HCT116 (cell line): ENCODE results near the gene C9orf50. TPM values are rescaled to one million over a fixed set of nuclear protein-coding genes. Genes with fewer than 3 reads are reported as not detected.

Experiments used
- ATAC-seq: fragments of 200-7000 bp; cut with Tn5 transposase; 2 replicates; pipeline ENCODE4 v1.9.1; 2020; ENCODE audit warnings: mild to moderate bottlenecking, moderate library complexity
- BruUV-seq: library from RNA; stranded (reverse); fragments of 400-500 nt; replicated peaks from 2 replicates; lab custom pipeline; 2021; lab: Mats Ljungman, UMichigan
- CTCF ChIA-PET: fragments of 300-600 bp; sonication (Branson Sonifier 250); formaldehyde crosslinking; loops from one replicate; lab custom pipeline; 2021; ENCODE audit warnings: antibody characterized with exemption; lab: Charles Lee
- POLR2A ChIA-PET: fragments of 300-600, 350-600 bp; sonication (Branson Sonifier 250); formaldehyde crosslinking; loops from one replicate; lab custom pipeline; 2021; ENCODE audit warnings: antibody characterized with exemption; lab: Charles Lee
- RAD21 ChIA-PET, 2 experiments: fragments of 300-600 bp; sonication (Branson Sonifier 250); formaldehyde crosslinking; loops; one replicate each; lab custom pipeline; 2023; ENCODE audit warnings: low total read pairs in 2 of 2; ENCODE audit not compliant: uncharacterized antibody in 2 of 2, unreplicated experiment in 2 of 2, low non-redundant PET in 1 of 2; lab: Charles Lee
- DNase-seq: peaks from one replicate; pipeline ENCODE4 v3.0.0-alpha.2; 2010; ENCODE audit warnings: low read depth, low spot score
- H2AFZ ChIP-seq: fragments of 200-600 bp; shearing (Covaris generic), sonication (generic); 2 replicates; pipeline ENCODE4 v1.6.1; 2017; ENCODE audit warnings: low read depth, mixed run types, mixed read lengths, antibody characterized with exemption, low read length; ENCODE audit not compliant: poor library complexity, severe bottlenecking
- H3K27ac ChIP-seq: 2 replicates; pipeline ENCODE4 v1.5.1; 2012; ENCODE audit warnings: low read depth, low read length
- H3K27me3 ChIP-seq: fragments of 200-600 bp; sonication (generic); 2 replicates; pipeline ENCODE4 v1.6.1; 2016; ENCODE audit warnings: mixed run types, low read length, mixed read lengths; ENCODE audit not compliant: insufficient read depth
- H3K36me3 ChIP-seq, 2 experiments: fragments of 200-500 bp in 1 of 2; fragments of 200-600 bp in 1 of 2; sonication (Bioruptor generic) in 1 of 2; sonication (generic) in 1 of 2; 2 replicates each; pipeline versions ENCODE4 v1.5.1 to v1.6.1; 2014 to 2016; ENCODE audit warnings: low read length in 2 of 2, inconsistent platforms in 1 of 2, mixed read lengths in 1 of 2, mixed run types in 1 of 2; ENCODE audit not compliant: insufficient read depth in 2 of 2, control insufficient read depth in 1 of 2
- H3K4me1 ChIP-seq, 2 experiments: fragments of 200-600 bp in 1 of 2; sonication (generic) in 1 of 2; 2 replicates each; pipeline versions ENCODE4 v1.5.1 to v1.6.1; 2012 to 2017; ENCODE audit warnings: low read length in 2 of 2, inconsistent platforms in 1 of 2, mild to moderate bottlenecking in 1 of 2, mixed read lengths in 1 of 2, mixed run types in 1 of 2, moderate library complexity in 1 of 2; ENCODE audit not compliant: insufficient read depth in 2 of 2, control insufficient read depth in 1 of 2
- H3K4me2 ChIP-seq: fragments of 200-600 bp; sonication (generic); 2 replicates; pipeline ENCODE4 v1.6.1; 2017; ENCODE audit warnings: mixed run types, low read length, mixed read lengths
- H3K4me3 ChIP-seq, 2 experiments: fragments of 200-600 bp in 1 of 2; sonication (generic) in 1 of 2; replicated peaks in 1 of 2; 2 replicates each; pipeline ENCODE4 v1.5.1; 2011 to 2016; ENCODE audit warnings: low read length in 2 of 2, control low read depth in 1 of 2, low read depth in 1 of 2, mild to moderate bottlenecking in 1 of 2, mixed read lengths in 1 of 2, mixed run types in 1 of 2
- H3K79me2 ChIP-seq: fragments of 200-600 bp; sonication (generic); 2 replicates; pipeline ENCODE4 v1.6.1; 2017; ENCODE audit warnings: mild to moderate bottlenecking, mixed run types, low read length, moderate library complexity, mixed read lengths; ENCODE audit not compliant: insufficient read depth
- H3K9ac ChIP-seq: fragments of 200-600 bp; sonication (generic); 2 replicates; pipeline ENCODE4 v1.6.1; 2016; ENCODE audit warnings: low read length, mixed read lengths
- H3K9me2 ChIP-seq: fragments of 200-600 bp; sonication (generic), shearing (Covaris generic); 2 replicates; pipeline ENCODE4 v1.6.1; 2017; ENCODE audit warnings: mixed run types, mild to moderate bottlenecking, moderate library complexity; ENCODE audit not compliant: insufficient read depth
- H3K9me3 ChIP-seq, 2 experiments: fragments of 200-500 bp in 1 of 2; fragments of 200-600 bp in 1 of 2; sonication (Bioruptor generic) in 1 of 2; sonication (generic) in 1 of 2; 2 replicates each; pipeline ENCODE4 v1.6.1; 2014 to 2017; ENCODE audit warnings: low read length in 2 of 2, mixed read lengths in 2 of 2, inconsistent platforms in 1 of 2, low read depth in 1 of 2, mild to moderate bottlenecking in 1 of 2, mixed run types in 1 of 2, moderate library complexity in 1 of 2; ENCODE audit not compliant: control insufficient read depth in 1 of 2, insufficient read depth in 1 of 2
- H4K20me1 ChIP-seq: fragments of 200-600 bp; sonication (generic), shearing (Covaris generic); 2 replicates; pipeline ENCODE4 v1.6.1; 2017; ENCODE audit warnings: mixed run types, mild to moderate bottlenecking, moderate library complexity; ENCODE audit not compliant: insufficient read depth
- CBX3 ChIP-seq: IDR thresholded peaks from 2 replicates; pipeline ENCODE4 v1.6.1; 2012; ENCODE audit warnings: low read depth
- EGR1 ChIP-seq: IDR thresholded peaks from 2 replicates; pipeline ENCODE4 v1.6.1; 2012; ENCODE audit warnings: low read depth
- ELF1 ChIP-seq: IDR thresholded peaks from 2 replicates; pipeline ENCODE4 v1.6.1; 2012; ENCODE audit warnings: low read depth, borderline replicate concordance
- FOSL1 ChIP-seq: IDR thresholded peaks from 2 replicates; pipeline ENCODE4 v1.6.1; 2012; ENCODE audit warnings: low read depth
- RAD21 ChIP-seq: IDR thresholded peaks from 2 replicates; pipeline ENCODE4 v1.6.1; 2012; ENCODE audit warnings: low read depth, mild to moderate bottlenecking
- SRF ChIP-seq: IDR thresholded peaks from 2 replicates; pipeline ENCODE4 v1.6.1; 2012; ENCODE audit warnings: low read depth
- YY1 ChIP-seq: IDR thresholded peaks from 2 replicates; pipeline ENCODE4 v1.6.1; 2011; ENCODE audit warnings: low read length, low read depth, moderate library complexity, mild to moderate bottlenecking; ENCODE audit not compliant: insufficient replicate concordance; ENCODE audit errors: extremely low read depth
- ZFX ChIP-seq: fragments of 450-650 bp; IDR thresholded peaks from 2 replicates; pipeline ENCODE4 v1.6.1; 2017
- intact Hi-C: fragments of 100-400 bp; cut with micrococcal nuclease; formaldehyde crosslinking; loops from 2 replicates; pipeline ENCODE4 v1.10.0; 2022
- total RNA-seq: library from RNA; stranded (reverse); gene quantifications from one replicate; pipeline ENCODE4 v1.2.1, GENCODE V29; 2021; ENCODE audit not compliant: unreplicated experiment
- TF ChIP-seq, protein P1 (sequence below): IDR thresholded peaks from 2 replicates; pipeline ENCODE4 v1.6.1; 2012
- TF ChIP-seq, protein P2 (sequence below): IDR thresholded peaks from 2 replicates; pipeline ENCODE4 v1.6.1; 2012; ENCODE audit warnings: low read depth

The C9orf50 gene
- total RNA-seq, 1 experiment from 2014 or later, result not detected

DNA sequence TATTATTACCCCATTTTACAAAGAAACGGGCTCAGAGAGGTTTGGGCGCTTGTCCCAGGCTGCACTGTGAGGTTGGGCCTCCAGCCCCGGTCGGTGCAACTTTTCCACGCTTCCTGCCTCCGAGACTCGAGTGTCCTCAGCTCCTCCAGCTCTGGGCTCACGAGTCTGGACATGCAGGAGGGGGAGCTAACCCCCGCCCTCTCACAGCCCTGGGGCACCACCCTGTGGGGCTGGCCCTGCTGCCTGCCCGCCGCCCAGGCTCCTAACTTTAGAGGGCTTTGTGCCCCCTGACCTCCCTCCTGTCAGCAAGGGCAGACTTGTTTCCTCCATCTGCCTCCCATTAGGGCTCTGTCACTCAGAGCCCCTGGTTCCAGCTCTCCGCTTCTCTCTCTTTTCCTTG, 25.4 kb upstream of the C9orf50 start:
- no peak overlapping the region for H3K4me3 ChIP-seq
- no peaks in the 10 kb centered on the region for H3K9me3 ChIP-seq
- ChIA-PET CTCF (no interaction called here), RAD21 (no interaction called here), POLR2A (no interaction called here)
- TF ChIP-seq, protein P1, sequence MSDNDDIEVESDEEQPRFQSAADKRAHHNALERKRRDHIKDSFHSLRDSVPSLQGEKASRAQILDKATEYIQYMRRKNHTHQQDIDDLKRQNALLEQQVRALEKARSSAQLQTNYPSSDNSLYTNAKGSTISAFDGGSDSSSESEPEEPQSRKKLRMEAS, result no peak
- TF ChIP-seq ZFX (no peak), EGR1 (no peak), ELF1 (no peak), FOSL1 (no peak), YY1 (no peak), CBX3 (no peak), RAD21 (no peak), SRF (no peak)
- TF ChIP-seq, protein P2, sequence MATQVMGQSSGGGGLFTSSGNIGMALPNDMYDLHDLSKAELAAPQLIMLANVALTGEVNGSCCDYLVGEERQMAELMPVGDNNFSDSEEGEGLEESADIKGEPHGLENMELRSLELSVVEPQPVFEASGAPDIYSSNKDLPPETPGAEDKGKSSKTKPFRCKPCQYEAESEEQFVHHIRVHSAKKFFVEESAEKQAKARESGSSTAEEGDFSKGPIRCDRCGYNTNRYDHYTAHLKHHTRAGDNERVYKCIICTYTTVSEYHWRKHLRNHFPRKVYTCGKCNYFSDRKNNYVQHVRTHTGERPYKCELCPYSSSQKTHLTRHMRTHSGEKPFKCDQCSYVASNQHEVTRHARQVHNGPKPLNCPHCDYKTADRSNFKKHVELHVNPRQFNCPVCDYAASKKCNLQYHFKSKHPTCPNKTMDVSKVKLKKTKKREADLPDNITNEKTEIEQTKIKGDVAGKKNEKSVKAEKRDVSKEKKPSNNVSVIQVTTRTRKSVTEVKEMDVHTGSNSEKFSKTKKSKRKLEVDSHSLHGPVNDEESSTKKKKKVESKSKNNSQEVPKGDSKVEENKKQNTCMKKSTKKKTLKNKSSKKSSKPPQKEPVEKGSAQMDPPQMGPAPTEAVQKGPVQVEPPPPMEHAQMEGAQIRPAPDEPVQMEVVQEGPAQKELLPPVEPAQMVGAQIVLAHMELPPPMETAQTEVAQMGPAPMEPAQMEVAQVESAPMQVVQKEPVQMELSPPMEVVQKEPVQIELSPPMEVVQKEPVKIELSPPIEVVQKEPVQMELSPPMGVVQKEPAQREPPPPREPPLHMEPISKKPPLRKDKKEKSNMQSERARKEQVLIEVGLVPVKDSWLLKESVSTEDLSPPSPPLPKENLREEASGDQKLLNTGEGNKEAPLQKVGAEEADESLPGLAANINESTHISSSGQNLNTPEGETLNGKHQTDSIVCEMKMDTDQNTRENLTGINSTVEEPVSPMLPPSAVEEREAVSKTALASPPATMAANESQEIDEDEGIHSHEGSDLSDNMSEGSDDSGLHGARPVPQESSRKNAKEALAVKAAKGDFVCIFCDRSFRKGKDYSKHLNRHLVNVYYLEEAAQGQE, result no peak
- peaks cover 0 to 7% of the 10 kb centered on the region in 2 experiments; a peak in 2 of 4 replicates for H3K4me1 ChIP-seq
- no peaks in the 10 kb centered on the region for H3K9me2 ChIP-seq
- DNase-seq (no peak), ATAC-seq (no peak)
- H3K9ac ChIP-seq, result no peak overlapping the region
- H3K36me3 ChIP-seq, result no peaks in the 10 kb centered on the region
- no TSS peak for BruUV-seq
- H3K27me3 ChIP-seq, result no peaks in the 10 kb centered on the region
- H2AFZ ChIP-seq, result no peak overlapping the region
- H3K4me2 ChIP-seq, result no peak overlapping the region
- no peak overlapping the region for H3K27ac ChIP-seq
- H3K79me2 ChIP-seq, result peaks cover 7% of the 10 kb centered on the region
- intact Hi-C loops, result no loop called here
- H4K20me1 ChIP-seq, result no peaks in the 10 kb centered on the region
